Neuronal stem cell (in vitro differentiated cells): ENCODE measurements around the gene PTPRU.
A peak's percentile ranks its signal among the peaks of the same experiment; 100 is the strongest.

Experiments used
- DNase-seq: peaks from one replicate; pipeline ENCODE4 v3.0.0-alpha.2; 2013; ENCODE audit warnings: low spot score
- H2AFZ ChIP-seq: one replicate; pipeline ENCODE4 v1.6.1; 2013; ENCODE audit warnings: mild to moderate bottlenecking, low read length, inconsistent platforms
- H2AK5ac ChIP-seq: 2 replicates; pipeline ENCODE4 v1.6.1; 2013; ENCODE audit warnings: low read depth, mild to moderate bottlenecking, inconsistent platforms, low read length, moderate library complexity, mixed read lengths
- H2BK120ac ChIP-seq: 2 replicates; pipeline ENCODE4 v1.6.1; 2013; ENCODE audit warnings: low read depth, mild to moderate bottlenecking, inconsistent platforms, low read length, moderate library complexity, mixed read lengths
- H2BK12ac ChIP-seq: one replicate; pipeline ENCODE4 v1.6.1; 2013; ENCODE audit warnings: low read length, inconsistent platforms
- H2BK15ac ChIP-seq: 2 replicates; pipeline ENCODE4 v1.6.1; 2013; ENCODE audit warnings: mild to moderate bottlenecking, low read length, inconsistent platforms, mixed read lengths
- H2BK5ac ChIP-seq: one replicate; pipeline ENCODE4 v1.6.1; 2013; ENCODE audit warnings: inconsistent platforms, mild to moderate bottlenecking, low read length, moderate library complexity
- H3K14ac ChIP-seq: one replicate; pipeline ENCODE4 v1.6.1; 2013; ENCODE audit warnings: low read length, inconsistent platforms
- H3K18ac ChIP-seq: 2 replicates; pipeline ENCODE4 v1.6.1; 2013; ENCODE audit warnings: low read length, inconsistent platforms
- H3K23ac ChIP-seq: 2 replicates; pipeline ENCODE4 v1.6.1; 2013; ENCODE audit warnings: low read depth, mild to moderate bottlenecking, mixed read lengths, low read length, inconsistent platforms; ENCODE audit not compliant: poor library complexity
- H3K27ac ChIP-seq: replicated peaks from 3 replicates; pipeline ENCODE4 v1.5.1; 2013; ENCODE audit warnings: low read length, inconsistent platforms
- H3K27me3 ChIP-seq, 3 experiments: 2 replicates each; pipeline ENCODE4 v1.6.1; 2013; ENCODE audit warnings: low read length in 3 of 3, mild to moderate bottlenecking in 2 of 3, inconsistent platforms in 1 of 3, low read depth in 1 of 3, mixed read lengths in 1 of 3, moderate library complexity in 1 of 3; ENCODE audit not compliant: control insufficient read depth in 3 of 3, insufficient read depth in 3 of 3
- H3K36me3 ChIP-seq, 2 donors: replicated peaks in 1 of 2; 2 replicates each; pipeline ENCODE4 v1.6.1; 2013; ENCODE audit warnings: low read length in 2 of 2; ENCODE audit not compliant: control insufficient read depth in 2 of 2, insufficient read depth in 2 of 2
- H3K4ac ChIP-seq: 2 replicates; pipeline ENCODE4 v1.6.1; 2013; ENCODE audit warnings: inconsistent platforms, mild to moderate bottlenecking, low read length, moderate library complexity
- H3K4me1 ChIP-seq, 2 donors: 1 replicate in 1 of 2; 2 replicates in 1 of 2; pipeline ENCODE4 v1.6.1; 2013; ENCODE audit warnings: low read length in 2 of 2, low read depth in 1 of 2; ENCODE audit not compliant: control insufficient read depth in 2 of 2, insufficient read depth in 1 of 2
- H3K4me2 ChIP-seq: one replicate; pipeline ENCODE4 v1.6.1; 2013; ENCODE audit warnings: mild to moderate bottlenecking, low read length, inconsistent platforms; ENCODE audit not compliant: insufficient read depth, poor library complexity, severe bottlenecking
- H3K4me3 ChIP-seq, 2 donors: 2 replicates each; pipeline ENCODE4 v1.5.1; 2013; ENCODE audit warnings: low read length in 2 of 2, mild to moderate bottlenecking in 2 of 2, inconsistent platforms in 1 of 2, moderate library complexity in 1 of 2
- H3K79me1 ChIP-seq: one replicate; pipeline ENCODE4 v1.6.1; 2013; ENCODE audit warnings: low read depth, mild to moderate bottlenecking, inconsistent platforms, low read length, moderate library complexity
- H3K9ac ChIP-seq: one replicate; pipeline ENCODE4 v1.6.1; 2013; ENCODE audit warnings: mild to moderate bottlenecking, low read depth, low read length, inconsistent platforms; ENCODE audit not compliant: poor library complexity
- H3K9me3 ChIP-seq, 2 donors: replicated peaks in 1 of 2; 2 replicates each; pipeline versions ENCODE3 to v1.6.1; 2013; ENCODE audit warnings: low read length in 2 of 2, mild to moderate bottlenecking in 2 of 2, inconsistent platforms in 1 of 2, low read depth in 1 of 2, mixed read lengths in 1 of 2, moderate library complexity in 1 of 2; ENCODE audit not compliant: control insufficient read depth in 2 of 2, insufficient read depth in 1 of 2
- H4K8ac ChIP-seq: one replicate; pipeline ENCODE4 v1.6.1; 2013; ENCODE audit warnings: low read depth, mild to moderate bottlenecking, inconsistent platforms, low read length, moderate library complexity
- H4K91ac ChIP-seq: one replicate; pipeline ENCODE4 v1.6.1; 2013; ENCODE audit warnings: low read length, low read depth, mild to moderate bottlenecking, inconsistent platforms; ENCODE audit not compliant: poor library complexity
- WGBS, 2 donors: extraction: QIAGEN DNeasy Blood & Tissue Kit; methylation state at CpG; one replicate each; pipeline ENCODE4 v1.1.7; 2013; ENCODE audit warnings: missing lambda C conversion rate in 2 of 2, mixed read lengths in 1 of 2; ENCODE audit not compliant: insufficient read length in 2 of 2, insufficient replicate concordance in 1 of 2; ENCODE audit errors: extremely low coverage in 2 of 2; 5-methylcytosine and 5-hydroxymethylcytosine counted together

Gene PTPRU

DNA sequence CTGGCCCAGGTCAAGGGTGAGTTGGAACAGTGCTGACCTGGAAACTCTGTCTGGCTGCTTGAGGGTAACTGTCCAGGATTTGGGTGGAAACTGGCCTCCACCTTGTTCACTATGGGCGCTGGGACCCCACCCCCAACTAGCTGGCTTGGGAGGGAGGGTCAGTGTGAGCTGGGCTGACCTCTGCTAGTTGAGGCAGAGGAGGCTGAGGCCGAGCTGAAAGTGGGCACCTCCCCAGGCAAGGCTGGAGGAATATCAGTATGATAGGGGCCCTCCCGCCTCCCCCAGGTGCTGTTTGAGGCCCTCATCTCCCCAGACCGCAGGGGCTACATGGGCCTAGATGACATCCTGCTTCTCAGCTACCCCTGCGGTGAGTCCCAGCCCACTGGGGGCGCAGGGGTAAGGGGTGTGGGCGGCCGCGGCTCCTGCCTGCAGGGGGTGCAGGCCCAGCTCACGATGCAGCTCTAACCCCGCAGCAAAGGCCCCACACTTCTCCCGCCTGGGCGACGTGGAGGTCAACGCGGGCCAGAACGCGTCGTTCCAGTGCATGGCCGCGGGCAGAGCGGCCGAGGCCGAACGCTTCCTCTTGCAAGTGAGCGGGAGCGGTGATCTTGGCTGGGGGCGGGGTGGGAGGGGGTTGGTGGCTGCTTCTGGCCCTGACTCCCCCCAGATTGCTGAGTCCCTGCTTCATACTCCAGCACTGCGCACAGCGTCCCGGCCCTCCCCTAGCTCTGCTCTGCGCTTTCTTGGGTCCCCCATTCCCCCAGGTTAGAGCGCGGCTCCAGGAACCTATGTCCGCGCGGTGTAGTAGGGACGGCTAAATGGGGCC, 22.9 kb downstream of the PTPRU start:
- H4K8ac ChIP-seq: no peak overlapping the region
- H3K9me3 ChIP-seq: no peaks in the 10 kb centered on the region
- peak overlapping the region; percentile 37 for H3K4ac ChIP-seq
- peak overlapping the region; percentile 75 for H3K14ac ChIP-seq
- H2AK5ac ChIP-seq: peak overlapping the region; percentile 88
- H3K4me1 ChIP-seq: peaks cover 24 to 32% of the 10 kb centered on the region in 2 donors
- peak overlapping the region; percentile 66 for H2BK5ac ChIP-seq
- peaks cover 0 to 43% (median 27%) of the 10 kb centered on the region in 3 experiments for H3K27me3 ChIP-seq
- H3K18ac ChIP-seq: peak overlapping the region; percentile 97
- peak overlapping the region; percentile 93 for H3K4me2 ChIP-seq
- H2BK12ac ChIP-seq: no peak overlapping the region
- H2BK15ac ChIP-seq: no peak overlapping the region
- H4K91ac ChIP-seq: no peak overlapping the region
- H3K9ac ChIP-seq: peak overlapping the region; percentile 92
- peak overlapping the region; percentile 96 for H2BK120ac ChIP-seq
- no peak overlapping the region for H3K27ac ChIP-seq
- peaks cover 8% of the 10 kb centered on the region for H3K79me1 ChIP-seq
- WGBS, 2 donors: no CpG with 5 or more reads among the region's 38 CpGs
- peak overlapping the region; percentile 81 for H2AFZ ChIP-seq
- H3K23ac ChIP-seq: peak overlapping the region; percentile 98
- H3K4me3 ChIP-seq: peak overlapping the region; percentile 28 to 80
- DNase-seq: no peak
- no peaks in the 10 kb centered on the region for H3K36me3 ChIP-seq

DNA sequence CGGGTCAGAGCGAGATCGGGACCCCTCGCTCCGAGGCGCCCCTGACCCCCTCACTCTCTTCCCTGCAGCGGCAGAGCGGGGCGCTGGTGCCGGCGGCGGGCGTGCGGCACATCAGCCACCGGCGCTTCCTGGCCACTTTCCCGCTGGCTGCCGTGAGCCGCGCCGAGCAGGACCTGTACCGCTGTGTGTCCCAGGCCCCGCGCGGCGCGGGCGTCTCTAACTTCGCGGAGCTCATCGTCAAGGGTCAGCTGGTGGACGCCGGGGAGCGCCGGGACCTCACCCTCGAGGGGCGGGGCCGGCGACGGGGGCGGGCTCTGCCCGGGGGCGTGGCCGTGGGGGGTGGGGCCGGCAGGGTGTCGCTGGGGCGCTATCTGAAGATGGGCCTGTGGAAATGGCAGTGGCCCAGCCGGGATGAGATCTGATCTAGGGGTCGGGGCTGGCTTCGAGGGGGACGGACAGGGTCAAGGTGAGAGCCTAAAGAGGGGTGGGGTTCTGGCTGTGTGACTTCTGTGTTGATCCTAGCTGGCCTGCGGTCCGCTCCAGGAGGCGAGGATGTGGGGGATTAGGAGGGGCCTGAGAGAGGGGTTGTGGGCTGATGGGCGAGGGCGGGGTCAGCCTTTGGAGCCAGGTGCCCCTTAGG, 23.6 kb downstream of the PTPRU start:
- peak overlapping the region; percentile 93 for H3K4me2 ChIP-seq
- peak overlapping the region; percentile 97 for H3K18ac ChIP-seq
- H2BK15ac ChIP-seq: peak overlapping the region; percentile 99
- H4K8ac ChIP-seq: no peak overlapping the region
- no peak overlapping the region for H4K91ac ChIP-seq
- peaks cover 0 to 43% (median 27%) of the 10 kb centered on the region in 3 experiments for H3K27me3 ChIP-seq
- no peak overlapping the region for H3K27ac ChIP-seq
- H3K14ac ChIP-seq: peak overlapping the region; percentile 75
- H3K4me3 ChIP-seq: peak overlapping the region; percentile 28 to 80
- WGBS, 2 donors: no CpG with 5 or more reads among the region's 56 CpGs
- H2BK5ac ChIP-seq: peak overlapping the region; percentile 66
- peak overlapping the region; percentile 90 for H2BK12ac ChIP-seq
- H2AK5ac ChIP-seq: peak overlapping the region; percentile 89
- H3K9me3 ChIP-seq: no peaks in the 10 kb centered on the region
- peaks cover 8% of the 10 kb centered on the region for H3K79me1 ChIP-seq
- no peak for DNase-seq
- H3K23ac ChIP-seq: peak overlapping the region; percentile 96
- H3K36me3 ChIP-seq: no peaks in the 10 kb centered on the region
- peak overlapping the region; percentile 96 for H2BK120ac ChIP-seq
- peak overlapping the region; percentile 92 for H3K9ac ChIP-seq
- peak overlapping the region; percentile 37 for H3K4ac ChIP-seq
- peak overlapping the region; percentile 81 for H2AFZ ChIP-seq
- H3K4me1 ChIP-seq: peaks cover 24 to 30% of the 10 kb centered on the region in 2 donors

DNA sequence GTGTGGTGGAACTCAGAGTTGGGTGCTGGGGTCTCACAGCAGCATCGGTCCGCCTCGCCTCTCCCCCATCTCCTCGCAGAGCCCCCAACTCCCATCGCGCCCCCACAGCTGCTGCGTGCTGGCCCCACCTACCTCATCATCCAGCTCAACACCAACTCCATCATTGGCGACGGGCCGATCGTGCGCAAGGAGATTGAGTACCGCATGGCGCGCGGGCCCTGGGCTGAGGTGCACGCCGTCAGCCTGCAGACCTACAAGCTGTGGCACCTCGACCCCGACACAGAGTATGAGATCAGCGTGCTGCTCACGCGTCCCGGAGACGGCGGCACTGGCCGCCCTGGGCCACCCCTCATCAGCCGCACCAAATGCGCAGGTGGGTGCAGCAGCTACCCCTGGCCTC, 24.2 kb downstream of the PTPRU start:
- no peak for DNase-seq
- no peak overlapping the region for H3K27ac ChIP-seq
- peak overlapping the region; percentile 89 for H2AK5ac ChIP-seq
- peak overlapping the region; percentile 66 for H3K4ac ChIP-seq
- H3K14ac ChIP-seq: peak overlapping the region; percentile 98
- H2BK12ac ChIP-seq: peak overlapping the region; percentile 90
- H2AFZ ChIP-seq: peak overlapping the region; percentile 81
- H3K9ac ChIP-seq: peak overlapping the region; percentile 60
- H3K4me3 ChIP-seq: peak overlapping the region in 1 of 2 donors; percentile 78
- H3K27me3 ChIP-seq: peaks cover 0 to 43% (median 27%) of the 10 kb centered on the region in 3 experiments
- no peak overlapping the region for H4K91ac ChIP-seq
- no peak overlapping the region for H2BK120ac ChIP-seq
- peak overlapping the region; percentile 90 for H3K18ac ChIP-seq
- no peak overlapping the region for H2BK5ac ChIP-seq
- H3K23ac ChIP-seq: peak overlapping the region; percentile 97
- H3K79me1 ChIP-seq: peaks cover 6% of the 10 kb centered on the region
- H3K9me3 ChIP-seq: no peaks in the 10 kb centered on the region
- H3K4me1 ChIP-seq: peaks cover 24 to 30% of the 10 kb centered on the region in 2 donors
- no CpG with 5 or more reads among the region's 29 CpGs for WGBS, 2 donors
- H3K36me3 ChIP-seq: no peaks in the 10 kb centered on the region
- peak overlapping the region; percentile 65 for H4K8ac ChIP-seq
- H3K4me2 ChIP-seq: peak overlapping the region; percentile 93
- peak overlapping the region; percentile 99 for H2BK15ac ChIP-seq
